RPMI7951 (cell line): ENCODE results near the gene KCNIP4. TPM values are rescaled to one million over a fixed set of nuclear protein-coding genes. Genes with fewer than 3 reads are reported as not detected.
A peak's percentile ranks its signal among the peaks of the same experiment; 100 is the strongest.

Experiments used
- DNase-seq: peaks from one replicate; pipeline ENCODE4 v3.0.0-alpha.2; 2012; ENCODE audit warnings: low read depth
- total RNA-seq: library from RNA; depleted of rRNA; stranded (reverse); fragments of >200 nt; shearing (Covaris generic); gene quantifications from 2 replicates; pipeline ENCODE4 v1.2.3, GENCODE V29; 2014

Gene KCNIP4
- total RNA-seq, 1 experiment from 2014 or later, result not detected

DNA sequence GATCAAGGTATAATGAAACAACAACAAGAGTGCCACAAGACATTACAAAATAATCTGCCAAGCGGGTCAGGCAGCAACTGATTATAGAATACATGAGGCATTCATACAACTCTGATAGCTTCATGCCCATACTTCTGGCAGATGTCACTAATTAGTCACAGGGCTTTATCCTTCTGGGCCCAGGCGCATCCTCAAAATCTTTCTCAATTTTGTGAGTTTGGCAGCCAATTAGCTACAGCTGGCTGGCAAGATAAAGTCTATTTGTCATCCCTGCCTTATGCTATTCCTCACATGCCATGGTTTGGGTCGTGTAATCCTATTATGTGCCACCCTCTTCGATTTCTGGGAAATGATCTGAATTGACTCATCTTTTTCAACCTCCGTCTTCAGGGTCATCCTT, 994.0 kb downstream of the KCNIP4 start:
- peak; percentile 16 for DNase-seq

DNA sequence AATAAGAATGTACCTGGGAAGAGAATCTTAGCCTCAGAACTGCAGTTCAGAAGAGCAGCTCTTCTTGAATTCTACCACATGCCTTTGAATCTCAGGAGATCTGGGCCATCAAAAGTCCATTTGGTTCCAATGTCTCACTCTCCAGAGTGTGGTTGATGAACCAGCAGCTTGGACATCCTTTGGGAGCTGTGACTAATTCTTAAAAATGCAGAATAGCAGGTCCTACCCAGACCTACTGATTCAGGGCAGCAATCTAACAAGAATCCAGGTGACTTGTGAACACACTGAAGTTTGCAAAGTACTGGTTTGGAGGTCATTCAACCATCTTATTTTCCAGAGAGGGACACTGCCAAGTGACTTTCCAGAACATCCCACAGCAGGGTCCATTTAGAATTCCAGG, 1003.6 kb downstream of the KCNIP4 start:
- DNase-seq, result no peak

DNA sequence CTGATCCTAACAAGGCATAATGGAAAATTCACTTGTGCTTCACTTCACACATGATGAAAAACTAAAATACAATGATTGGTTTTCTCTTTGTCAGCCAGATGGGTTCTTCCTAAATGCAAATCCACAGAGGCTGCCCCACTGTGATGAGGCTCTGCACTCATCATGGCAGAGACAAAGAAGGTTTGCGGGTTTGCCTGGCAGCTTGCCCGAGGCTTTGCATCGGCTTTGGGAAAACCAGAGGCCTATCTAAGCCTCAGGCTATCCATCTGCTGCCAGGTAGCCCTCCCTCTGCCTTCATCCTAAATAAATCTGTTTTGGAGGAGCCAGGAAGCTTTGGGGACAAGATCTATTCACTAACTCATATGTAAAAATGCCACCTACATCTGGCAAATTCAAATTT, 1004.1 kb downstream of the KCNIP4 start:
- DNase-seq, result no peak

DNA sequence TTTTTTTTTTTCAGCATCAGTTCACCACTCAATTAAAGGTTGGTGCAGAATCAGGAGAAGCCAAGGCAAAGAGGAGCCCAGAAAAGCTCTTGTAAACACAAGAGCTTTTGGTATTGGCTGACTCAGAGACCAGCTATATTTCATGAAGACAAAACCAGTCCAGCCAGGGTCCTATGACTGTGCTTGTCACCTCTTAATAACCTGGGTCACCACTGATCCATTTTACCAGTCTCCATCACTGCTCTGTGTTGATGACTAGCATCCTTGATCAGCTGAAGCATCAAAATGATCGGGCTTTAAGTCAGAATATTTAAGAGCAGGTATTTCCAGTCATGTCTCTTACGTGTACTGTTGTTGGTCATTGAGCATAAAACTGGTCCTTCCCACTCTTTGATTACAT, 1010.4 kb downstream of the KCNIP4 start:
- DNase-seq, result no peak

DNA sequence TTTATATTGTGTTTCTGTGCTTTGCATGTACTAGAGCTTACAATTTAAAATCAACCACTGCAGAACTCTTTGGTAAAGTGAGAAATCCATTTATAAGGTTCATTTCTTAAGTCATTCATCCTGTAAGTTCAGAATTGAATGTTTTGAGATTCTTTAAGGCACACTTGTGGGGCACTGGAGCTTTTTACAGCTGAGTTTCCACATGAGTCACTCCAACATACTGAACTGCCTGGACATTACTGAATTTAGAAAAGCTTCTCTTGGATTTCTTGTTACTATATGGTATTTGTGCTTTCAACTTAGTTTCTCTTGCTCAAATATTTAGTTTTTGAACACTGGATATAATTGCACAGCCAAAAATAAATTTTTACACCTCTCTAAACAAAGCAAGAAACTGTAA, 1022.0 kb downstream of the KCNIP4 start:
- no peak for DNase-seq

DNA sequence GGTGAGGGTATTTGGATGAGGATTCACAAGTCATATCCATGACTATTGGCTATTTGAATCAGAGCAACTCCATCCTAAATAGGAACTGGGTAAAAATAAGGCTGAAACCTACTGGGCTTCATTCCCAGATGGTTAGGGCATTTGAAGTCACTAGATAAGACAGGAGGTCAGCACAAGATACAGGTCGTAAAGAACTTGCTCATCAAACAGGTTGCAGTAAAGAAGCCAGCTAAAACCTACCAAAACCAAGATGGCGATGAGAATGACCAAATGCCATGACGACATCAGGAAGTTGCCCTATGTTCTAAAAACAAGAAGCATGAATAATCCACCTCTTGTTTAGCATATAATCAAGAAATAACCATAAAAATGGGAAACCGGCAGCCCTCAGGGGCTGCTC, 1023.4 kb downstream of the KCNIP4 start:
- DNase-seq, result no peak

DNA sequence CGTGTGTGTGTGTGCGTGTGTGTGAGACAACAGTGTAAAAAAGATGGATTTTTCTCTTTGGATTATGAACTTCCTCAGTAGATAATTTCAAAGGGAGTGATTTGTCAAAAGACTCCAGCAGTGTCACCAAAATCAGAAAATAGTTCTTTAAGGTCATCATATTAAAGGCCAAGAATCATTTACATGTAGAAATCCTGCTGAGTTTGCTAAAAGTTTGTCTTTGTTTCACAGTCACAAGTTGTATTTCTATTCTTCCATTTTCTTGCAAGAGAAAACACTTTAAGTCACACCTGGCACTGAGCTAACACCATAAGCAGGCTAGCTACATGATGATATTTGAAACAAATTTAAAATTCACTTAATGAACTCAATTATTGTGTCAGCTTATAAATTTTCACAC, 1025.6 kb downstream of the KCNIP4 start:
- no peak for DNase-seq

DNA sequence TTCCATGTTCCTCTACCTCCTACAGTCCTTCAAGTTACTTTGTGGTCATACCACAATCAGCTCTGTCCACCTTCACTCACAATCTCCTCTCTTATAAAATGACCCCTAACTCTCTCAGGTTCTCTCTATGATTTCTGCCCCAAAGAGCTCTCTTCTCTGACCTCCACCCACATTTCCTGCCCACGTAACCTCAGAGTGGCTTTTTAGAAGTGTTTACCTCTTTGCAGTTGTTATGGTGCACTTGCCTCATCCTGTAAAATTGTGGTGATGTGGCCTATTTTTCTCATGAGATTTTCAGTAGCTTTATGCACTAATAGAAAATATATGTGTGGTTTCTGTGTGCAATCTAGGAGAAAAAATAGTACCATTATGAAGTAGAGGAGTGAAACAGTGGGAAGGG, 1032.5 kb downstream of the KCNIP4 start:
- no peak for DNase-seq

DNA sequence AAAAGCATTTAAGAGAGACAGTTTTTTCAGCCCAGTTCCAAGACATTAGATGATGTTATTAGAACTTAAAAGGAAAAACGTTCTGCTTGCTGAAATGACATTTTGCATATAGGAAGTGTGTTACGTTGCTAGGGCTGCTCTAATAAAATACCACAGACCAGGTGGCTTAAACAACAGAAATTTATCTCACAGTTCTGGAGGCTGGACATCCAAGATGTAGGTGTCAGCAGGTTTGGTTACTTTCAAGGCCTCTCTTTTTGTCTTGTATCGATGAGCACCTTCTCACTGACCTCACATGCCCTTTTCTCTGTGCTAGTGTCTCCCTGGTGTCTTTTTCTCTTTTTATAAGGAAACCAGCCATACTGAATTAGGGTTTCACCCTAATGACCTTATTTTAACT, 1043.6 kb downstream of the KCNIP4 start:
- DNase-seq, result no peak

DNA sequence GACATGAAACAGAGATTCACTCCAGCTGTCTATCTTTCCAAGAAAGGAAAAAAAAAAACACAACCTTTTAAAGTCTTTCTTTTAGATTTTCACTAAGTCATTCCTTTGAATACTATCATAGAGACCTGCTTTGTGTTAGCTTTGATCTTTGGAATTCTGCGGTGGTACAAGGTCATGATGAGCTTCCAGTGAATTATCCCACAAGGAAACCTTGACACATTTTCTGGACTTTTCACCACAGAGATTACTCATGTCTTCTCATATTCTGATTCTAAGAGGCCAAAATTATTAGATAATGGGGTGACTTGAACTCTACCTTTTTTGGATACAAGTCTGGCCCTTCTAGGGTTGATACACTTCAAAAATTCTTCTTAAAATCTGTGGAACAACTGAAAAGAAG, 1046.7 kb downstream of the KCNIP4 start:
- DNase-seq, result no peak

DNA sequence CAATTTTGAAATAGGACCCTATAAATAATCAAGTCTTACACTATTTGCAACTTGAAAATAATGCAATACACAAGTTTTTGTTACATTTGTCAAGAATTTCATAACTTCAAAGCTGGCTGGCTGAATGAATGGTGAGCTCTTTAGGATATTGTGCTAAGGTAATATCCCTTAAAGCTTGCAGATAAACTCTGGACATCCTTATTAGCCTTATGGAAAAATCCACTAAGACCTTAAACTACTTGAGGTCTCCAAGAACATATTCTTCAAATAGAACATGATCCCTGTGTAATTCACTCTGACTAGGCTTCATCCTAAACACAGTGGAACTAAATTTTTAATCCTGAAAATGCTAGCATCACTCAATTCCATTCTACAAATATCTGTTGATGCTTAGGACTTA, 1049.0 kb downstream of the KCNIP4 start:
- DNase-seq, result no peak

DNA sequence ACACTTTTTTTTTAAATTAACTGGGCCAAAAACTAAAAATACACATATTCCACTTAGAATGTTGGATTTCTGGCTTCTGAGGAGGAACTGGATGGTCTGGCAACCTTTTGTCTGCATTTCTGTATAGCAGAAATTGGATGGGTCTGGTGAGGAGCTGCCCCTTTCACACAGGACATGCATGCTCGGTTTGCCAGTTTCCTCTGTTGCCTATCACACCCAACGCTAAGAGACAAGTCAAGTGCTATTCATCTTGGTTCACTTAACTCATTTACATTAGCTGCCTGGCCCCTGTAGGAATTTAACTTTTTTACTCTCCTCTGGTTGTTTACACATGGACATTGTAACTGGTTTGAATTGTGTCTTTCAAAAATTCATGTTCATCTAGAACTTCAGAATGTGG, 1052.6 kb downstream of the KCNIP4 start:
- DNase-seq, result no peak

DNA sequence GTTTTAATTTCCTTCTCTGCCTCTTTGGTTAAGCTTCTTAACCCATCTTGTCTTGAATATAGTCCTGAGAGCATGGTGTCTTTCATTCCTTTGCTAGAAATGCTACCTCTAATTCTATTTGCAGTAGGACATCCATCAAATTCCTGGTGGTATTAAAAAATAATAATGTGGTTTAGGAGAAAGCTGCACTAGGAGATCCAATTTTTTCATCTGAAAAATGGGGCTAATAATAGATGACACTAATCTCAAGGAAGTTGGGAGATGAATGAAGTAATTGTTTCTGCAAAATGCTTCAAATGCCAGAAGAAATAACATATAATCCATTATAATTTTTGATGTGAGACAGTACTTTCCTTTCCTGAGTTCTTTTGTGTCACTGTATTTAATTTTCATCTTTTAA, 1053.4 kb downstream of the KCNIP4 start:
- DNase-seq, result no peak

DNA sequence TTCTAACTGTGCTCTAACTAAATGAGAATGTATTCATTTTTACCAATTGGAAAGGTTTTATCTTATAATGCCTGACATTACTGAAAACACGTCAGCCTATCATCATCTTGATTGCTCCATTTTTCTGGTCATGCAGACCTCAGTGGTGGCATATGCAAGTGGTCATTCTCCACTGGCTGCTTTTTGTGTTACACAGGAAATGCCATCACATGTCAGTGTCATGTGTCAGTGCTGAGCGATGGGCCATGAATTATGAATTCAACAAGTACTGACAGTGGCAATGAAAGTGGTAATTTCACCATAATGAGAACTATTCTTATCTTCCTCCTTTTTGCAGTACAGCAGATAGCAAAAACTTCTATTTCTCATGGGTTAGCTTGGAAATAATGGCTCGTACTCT, 1057.8 kb downstream of the KCNIP4 start:
- no peak for DNase-seq

DNA sequence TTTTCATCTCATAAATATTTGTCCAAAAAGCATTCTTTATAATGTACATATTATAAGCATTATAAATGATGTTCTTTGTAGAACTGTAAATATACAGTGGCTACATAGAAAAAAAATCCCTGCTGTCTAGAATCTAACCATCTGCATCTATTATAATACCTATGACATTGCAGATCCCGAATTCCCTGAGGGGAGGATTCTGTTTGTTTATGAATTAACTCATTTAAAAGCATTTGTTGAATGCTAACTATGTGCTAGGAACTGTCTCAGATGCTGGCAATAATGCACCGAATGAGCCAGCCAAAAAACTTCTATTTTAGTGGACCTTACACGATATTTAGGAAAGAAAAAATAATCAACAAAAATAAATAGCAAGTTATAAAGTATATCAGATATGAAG, 1058.7 kb downstream of the KCNIP4 start:
- DNase-seq, result no peak

DNA sequence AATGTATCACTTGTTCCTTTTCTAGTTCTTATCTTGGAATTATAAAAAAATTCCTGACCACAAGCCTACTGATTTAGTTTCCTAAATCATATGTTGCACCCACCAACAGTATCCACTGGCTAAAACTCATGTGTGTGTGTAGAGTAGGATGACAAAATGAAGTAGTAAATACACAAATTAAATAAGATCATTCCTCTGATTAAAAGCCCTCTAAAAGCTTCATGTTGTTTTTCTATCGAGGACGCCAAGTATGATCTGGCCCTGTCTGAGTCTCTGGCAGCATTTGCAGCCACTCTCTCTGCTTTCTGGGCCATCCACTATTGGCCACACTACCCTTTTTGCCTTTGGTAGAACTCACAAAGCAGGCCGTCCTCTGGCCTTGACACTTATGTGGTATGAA, 1064.9 kb downstream of the KCNIP4 start:
- DNase-seq, result no peak

DNA sequence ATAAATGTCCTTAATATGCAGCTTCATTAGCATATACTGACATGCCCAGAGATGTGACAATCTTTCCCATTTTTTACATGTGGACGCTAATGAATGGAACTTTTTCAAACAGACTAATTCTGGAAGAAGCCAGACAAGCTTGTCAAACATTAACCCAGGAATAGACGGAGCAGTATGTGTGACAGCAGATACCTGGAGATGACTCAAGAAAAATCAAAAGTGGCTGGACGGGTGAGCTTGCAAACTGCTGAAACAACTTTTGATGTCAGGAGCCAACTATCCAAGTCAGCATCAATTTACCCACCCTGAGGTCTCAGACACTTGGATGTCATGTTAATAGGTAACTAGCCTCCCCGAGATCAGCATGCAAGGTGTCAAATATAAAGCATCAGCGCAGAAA, 1065.3 kb downstream of the KCNIP4 start:
- DNase-seq, result no peak

DNA sequence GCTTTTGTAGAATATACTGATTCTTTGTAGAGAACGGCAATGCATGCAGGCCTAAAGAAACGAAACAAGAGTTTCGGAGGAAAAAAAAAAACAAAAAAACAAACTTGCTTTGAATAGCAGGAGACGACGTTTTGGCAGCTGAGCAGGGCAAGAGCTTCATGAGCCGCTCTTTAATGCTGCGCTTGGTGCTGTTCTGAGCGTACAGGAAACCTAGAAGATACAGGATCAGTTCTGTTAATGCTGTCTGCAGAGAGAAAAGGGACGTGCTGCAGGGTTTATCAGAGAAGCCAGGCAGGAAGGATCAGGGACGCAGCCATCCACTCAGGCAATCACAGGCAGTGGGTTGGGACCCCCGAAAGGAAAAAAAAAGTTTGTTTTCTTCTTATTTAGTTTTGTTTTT, 1066.1 kb downstream of the KCNIP4 start:
- DNase-seq, result no peak

DNA sequence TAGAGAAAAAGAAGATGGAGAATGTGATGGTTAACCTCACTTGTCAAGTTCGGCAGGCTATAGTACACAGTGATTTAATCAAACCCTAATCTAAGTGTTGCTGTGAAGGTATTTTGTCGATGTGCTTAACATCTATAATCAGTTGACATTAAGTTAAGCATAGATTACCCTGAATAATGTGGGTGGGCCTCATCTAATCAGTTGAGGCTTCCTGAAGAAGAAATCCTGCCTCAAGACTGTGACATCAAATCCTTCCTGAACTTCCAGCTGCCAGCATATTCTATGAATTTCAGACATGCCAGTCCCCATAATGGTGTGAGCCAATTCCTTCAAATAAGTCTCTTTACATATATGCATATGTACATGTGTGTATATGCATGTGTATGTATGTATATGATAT, 1066.9 kb downstream of the KCNIP4 start:
- DNase-seq, result no peak

DNA sequence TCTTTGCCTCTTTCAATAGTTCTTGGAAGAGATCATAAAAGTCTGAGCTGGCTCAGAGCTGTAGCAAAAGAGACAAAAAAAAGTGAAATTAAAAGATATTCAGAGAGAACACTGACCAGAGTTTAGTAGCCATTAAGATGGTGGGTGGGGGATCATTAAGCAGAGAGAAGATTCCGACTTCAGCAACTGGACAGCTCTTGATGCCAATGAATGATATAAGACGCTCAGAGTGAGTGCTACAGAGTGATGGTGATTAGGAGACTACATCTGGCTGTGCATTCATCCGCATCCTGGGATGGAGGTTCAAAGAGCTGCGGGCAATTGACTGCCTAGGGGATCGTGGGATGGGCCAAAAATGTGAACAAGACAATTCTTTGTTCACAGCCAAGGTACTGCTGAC, 1069.8 kb downstream of the KCNIP4 start:
- no peak for DNase-seq

DNA sequence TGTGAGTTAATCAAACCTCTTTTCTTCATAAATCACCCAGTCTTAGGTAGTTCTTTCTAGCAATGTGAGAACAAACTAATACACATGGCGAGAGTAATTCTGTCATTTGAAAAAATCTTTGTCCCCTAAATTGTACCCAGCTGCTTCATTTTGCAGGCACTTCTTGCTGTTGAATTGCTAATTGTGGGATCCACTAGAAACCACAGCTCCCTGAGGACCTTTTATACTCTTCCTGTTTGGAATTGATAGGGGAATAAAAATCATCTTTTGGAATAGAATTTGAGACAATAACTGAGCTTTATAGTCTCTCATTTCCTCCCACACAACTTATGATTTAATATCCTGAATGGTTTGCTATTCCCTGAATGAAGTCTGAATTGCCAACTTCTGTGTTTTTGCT, 1078.1 kb downstream of the KCNIP4 start:
- DNase-seq, result no peak

DNA sequence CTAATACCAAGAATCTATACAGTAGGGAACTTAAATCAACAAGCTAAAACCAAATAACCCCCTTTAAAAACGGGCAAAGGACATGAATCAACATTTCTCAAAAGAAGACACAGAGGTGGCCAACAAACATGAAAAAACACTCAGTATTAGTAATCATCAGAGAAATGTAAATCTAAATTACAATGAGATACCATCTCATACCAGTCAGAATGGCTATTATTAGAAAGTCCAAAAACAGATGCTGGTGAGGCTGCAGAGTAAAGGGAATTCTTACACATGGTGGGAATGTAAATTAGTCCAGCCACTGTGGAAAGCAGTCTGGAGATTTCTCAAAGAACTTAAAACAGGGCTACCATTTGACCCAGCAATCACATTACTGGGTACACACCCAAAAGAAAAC, 1080.5 kb downstream of the KCNIP4 start:
- no peak for DNase-seq

DNA sequence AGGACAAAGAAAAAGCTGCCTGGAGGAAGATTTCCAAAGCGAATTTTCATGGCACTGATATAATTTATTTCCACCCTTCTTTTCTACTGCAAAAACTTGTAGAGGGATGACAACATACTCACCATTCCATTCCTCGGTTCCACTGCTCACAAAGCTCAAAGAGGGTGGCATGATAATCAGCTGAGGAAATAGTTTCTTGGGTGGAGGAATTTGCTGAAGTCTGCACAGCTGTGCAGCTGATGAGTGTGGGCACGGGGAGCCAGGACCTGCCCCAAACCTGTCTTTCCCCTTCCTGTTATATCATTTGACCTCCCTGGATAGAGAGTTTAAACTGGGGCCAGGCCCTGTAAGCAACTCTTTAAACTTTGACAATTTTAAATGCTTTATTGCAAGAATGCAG, 1087.7 kb downstream of the KCNIP4 start:
- no peak for DNase-seq

DNA sequence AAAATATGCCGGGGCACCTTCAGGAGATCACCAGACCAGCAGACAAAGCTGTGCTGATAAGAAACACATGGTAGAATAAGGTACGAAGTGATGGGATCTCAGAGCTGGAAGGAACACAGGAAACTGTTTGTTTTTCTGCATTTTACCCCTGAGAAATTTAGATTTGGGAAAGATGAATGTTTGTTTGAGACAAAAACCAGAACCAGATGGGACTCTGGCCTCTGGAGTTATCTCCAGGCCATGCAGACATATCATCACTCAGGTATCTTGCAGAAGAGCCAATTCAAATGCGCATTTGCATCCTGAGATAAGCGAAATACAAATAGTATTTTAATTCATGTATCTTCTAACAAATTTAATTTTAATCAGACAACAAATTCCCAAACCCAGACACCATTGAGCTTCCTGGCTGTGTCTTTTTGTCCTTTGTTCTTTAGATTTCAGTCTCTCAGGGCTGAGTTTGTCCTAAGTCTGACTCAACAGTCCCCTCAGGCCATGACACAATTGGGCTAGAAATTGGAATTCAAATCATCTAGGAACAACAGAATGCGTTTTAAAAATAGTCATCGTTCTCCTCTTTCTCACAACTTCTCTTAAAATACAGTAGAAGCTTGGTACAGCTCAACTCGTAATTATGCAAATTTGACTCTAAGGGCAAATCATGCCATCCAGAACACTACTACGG, 1089.3 kb downstream of the KCNIP4 start:
- DNase-seq, result peak; percentile 37

DNA sequence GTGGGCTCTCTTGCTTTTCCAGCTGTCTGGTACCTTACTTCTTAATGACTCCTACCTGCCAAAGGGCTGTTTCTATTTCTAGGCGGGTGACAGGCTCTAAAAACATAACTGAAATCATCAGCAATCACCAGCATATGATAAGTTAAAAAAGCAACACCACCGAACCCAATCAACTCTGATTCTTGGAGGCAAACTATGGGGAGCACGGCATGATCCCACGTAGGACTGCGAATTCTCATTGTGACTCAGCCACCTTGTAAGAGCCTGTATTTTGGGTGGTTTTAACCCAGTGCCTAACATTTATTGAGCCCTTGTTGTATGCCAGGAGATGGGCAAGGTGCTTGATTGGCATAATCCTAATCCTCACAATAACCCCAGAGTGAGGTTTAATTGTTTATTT, 1091.5 kb downstream of the KCNIP4 start:
- DNase-seq, result no peak
